ENCODE results near the gene SF3B2. TPM values are rescaled to one million over a fixed set of nuclear protein-coding genes. Genes with fewer than 3 reads are reported as not detected.

The SF3B2 gene
- total and polyA plus RNA-seq, 2 experiments from 2014 or later: 120 to 155 TPM

DNA sequence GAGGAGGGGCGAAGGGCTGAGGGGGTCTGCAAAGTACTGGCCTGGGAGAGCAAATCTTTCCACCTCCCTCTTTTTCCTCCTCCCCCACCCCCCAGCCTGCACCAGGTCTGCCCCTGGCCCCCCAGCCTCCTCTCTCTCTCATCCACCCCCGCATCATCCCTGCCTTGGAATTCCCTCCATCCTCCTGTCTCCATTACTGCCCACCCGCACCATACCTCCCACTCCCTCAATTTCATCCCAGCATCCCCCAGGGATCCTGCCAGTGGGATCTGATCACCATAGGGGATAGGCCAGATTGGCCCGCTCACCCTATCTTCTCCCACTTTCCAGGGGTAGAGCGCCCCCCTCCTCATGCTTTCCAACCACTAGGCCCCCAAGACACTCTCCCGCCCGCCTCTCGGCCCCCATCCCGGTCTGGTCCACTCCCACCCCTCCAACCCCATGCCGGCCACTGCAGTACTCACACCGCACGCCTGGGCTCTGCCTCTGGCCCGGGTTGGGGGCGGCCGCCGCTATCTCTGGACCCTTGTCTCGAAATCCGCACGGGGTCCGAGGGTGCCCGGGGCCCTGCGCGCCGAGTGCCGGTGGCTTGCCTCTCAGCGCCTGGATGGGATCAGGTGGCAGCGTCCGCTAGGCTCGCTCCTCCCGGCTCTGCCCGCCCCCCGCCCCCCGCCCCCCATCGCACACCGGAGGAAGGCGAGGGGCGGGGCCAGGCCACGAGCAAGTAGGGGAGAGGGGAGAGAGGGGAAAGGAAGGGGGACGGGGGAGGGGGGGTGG, 3.4 kb upstream of the SF3B2 start, which contains the start of gene GAL3ST3:
TSS of gene GAL3ST3 (minus strand) at position 615 of the 777 bp plus-strand sequence. CDS start 3,746 bp downstream, outside the sequence.
- Histone ChIP-seq H2AFZ (peak within 1 kb of the TSS; percentile 52), H3K27ac (no peak within 1 kb of the TSS), H3K9me3 (ENCODE audit: low read depth) (no peaks in the 10 kb centered on the region), H3K4me1 (ENCODE audit: insufficient read depth) (peaks cover 22% of the 10 kb centered on the region), H3K4me3 (no peak within 1 kb of the TSS), H3K79me2 (peaks cover 14% of the 10 kb centered on the region), H3K27me3 (no peaks in the 10 kb centered on the region), H4K20me1 (ENCODE audit: insufficient read depth, poor library complexity, severe bottlenecking) (peaks cover 5% of the 10 kb centered on the region), H3K4me2 (peak within 1 kb of the TSS; percentile 91), H3K36me3 (replicated peaks; ENCODE audit: insufficient read depth, low read depth) (no peaks in the 10 kb centered on the region), H3K9me2 (replicated peaks; ENCODE audit: insufficient read depth) (no peaks in the 10 kb centered on the region)
- TF ChIP-seq EZH2 (IDR thresholded peaks at IDR 0.05; ENCODE audit: borderline replicate concordance): no peak
- no peak for TF ChIP-seq EZH2phosphoT487 (IDR thresholded peaks at IDR 0.05; ENCODE audit: low read depth, severe bottlenecking, unreplicated experiment)
- TF ChIP-seq, protein P1, sequence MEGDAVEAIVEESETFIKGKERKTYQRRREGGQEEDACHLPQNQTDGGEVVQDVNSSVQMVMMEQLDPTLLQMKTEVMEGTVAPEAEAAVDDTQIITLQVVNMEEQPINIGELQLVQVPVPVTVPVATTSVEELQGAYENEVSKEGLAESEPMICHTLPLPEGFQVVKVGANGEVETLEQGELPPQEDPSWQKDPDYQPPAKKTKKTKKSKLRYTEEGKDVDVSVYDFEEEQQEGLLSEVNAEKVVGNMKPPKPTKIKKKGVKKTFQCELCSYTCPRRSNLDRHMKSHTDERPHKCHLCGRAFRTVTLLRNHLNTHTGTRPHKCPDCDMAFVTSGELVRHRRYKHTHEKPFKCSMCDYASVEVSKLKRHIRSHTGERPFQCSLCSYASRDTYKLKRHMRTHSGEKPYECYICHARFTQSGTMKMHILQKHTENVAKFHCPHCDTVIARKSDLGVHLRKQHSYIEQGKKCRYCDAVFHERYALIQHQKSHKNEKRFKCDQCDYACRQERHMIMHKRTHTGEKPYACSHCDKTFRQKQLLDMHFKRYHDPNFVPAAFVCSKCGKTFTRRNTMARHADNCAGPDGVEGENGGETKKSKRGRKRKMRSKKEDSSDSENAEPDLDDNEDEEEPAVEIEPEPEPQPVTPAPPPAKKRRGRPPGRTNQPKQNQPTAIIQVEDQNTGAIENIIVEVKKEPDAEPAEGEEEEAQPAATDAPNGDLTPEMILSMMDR (IDR thresholded peaks at IDR 0.05; ENCODE audit: poor library complexity): no peak
- whole genome bisulfite sequencing (ENCODE audit: low lambda C conversion rate, missing lambda C conversion rate): 23% methylated on average over 12 of the region's 39 CpGs
- DNase-seq (ENCODE audit: low spot score): peak; percentile 49

- peaks cover 5% of the 10 kb centered on the region for H4K20me1 ChIP-seq (ENCODE audit: insufficient read depth, poor library complexity, severe bottlenecking)
- H3K4me3 ChIP-seq: no peak overlapping the region
- H3K79me2 ChIP-seq: peaks cover 34% of the 10 kb centered on the region
- peak overlapping the region; percentile 80 for H3K4me2 ChIP-seq
- H3K36me3 ChIP-seq (replicated peaks; ENCODE audit: insufficient read depth, low read depth): no peaks in the 10 kb centered on the region
- peak overlapping the region; percentile 90 for H3K27ac ChIP-seq
- no peak for DNase-seq (ENCODE audit: low spot score)
- peak overlapping the region; percentile 57 for H2AFZ ChIP-seq
- no peaks in the 10 kb centered on the region for H3K9me3 ChIP-seq (ENCODE audit: low read depth)
- H3K27me3 ChIP-seq: no peaks in the 10 kb centered on the region
- TF ChIP-seq EZH2 (IDR thresholded peaks at IDR 0.05; ENCODE audit: borderline replicate concordance): no peak
- TF ChIP-seq EZH2phosphoT487 (IDR thresholded peaks at IDR 0.05; ENCODE audit: low read depth, severe bottlenecking, unreplicated experiment): no peak
- TF ChIP-seq, protein P1 (IDR thresholded peaks at IDR 0.05; ENCODE audit: poor library complexity): no peak
- peaks cover 22% of the 10 kb centered on the region for H3K4me1 ChIP-seq (ENCODE audit: insufficient read depth)
- WGBS (ENCODE audit: low lambda C conversion rate, missing lambda C conversion rate): 81% methylated on average over 5 of the region's 5 CpGs
- H3K9me2 ChIP-seq (replicated peaks; ENCODE audit: insufficient read depth): no peaks in the 10 kb centered on the region
Measured at GRCh38 chr11:66050581-66051231, 1.5 kb upstream of the SF3B2 start.

DNA sequence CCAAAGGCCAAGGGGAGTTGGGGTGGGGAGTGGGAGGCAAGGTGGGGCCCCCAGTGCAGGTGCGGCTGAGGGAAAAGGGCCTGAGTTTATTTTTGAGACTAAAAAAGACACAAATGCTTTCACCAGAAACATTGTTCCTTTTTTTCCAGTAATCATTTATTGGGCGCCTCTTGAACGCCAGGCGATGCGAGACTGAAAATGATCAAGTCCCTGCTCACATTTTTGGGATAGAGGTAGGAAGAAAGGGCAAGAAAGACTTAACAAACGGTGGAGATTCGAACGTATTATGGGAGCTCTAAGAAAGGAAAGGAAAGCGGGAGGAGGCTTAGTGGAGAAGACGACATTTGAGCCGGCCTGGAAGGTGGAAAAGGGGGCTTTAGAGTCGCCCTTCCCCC, 796 bp upstream of the SF3B2 start:
- Histone ChIP-seq H3K4me3 (peak overlapping the region; percentile 39), H2AFZ (peak overlapping the region; percentile 57), H3K4me1 (ENCODE audit: insufficient read depth) (peaks cover 22% of the 10 kb centered on the region), H3K9me3 (ENCODE audit: low read depth) (no peaks in the 10 kb centered on the region), H4K20me1 (ENCODE audit: insufficient read depth, poor library complexity, severe bottlenecking) (peaks cover 5% of the 10 kb centered on the region), H3K27ac (peak overlapping the region; percentile 90), H3K4me2 (peak overlapping the region; percentile 80), H3K9me2 (replicated peaks; ENCODE audit: insufficient read depth) (no peaks in the 10 kb centered on the region), H3K27me3 (no peaks in the 10 kb centered on the region), H3K36me3 (replicated peaks; ENCODE audit: insufficient read depth, low read depth) (no peaks in the 10 kb centered on the region), H3K79me2 (peaks cover 39% of the 10 kb centered on the region)
- WGBS (ENCODE audit: low lambda C conversion rate, missing lambda C conversion rate): 36% methylated on average over 12 of the region's 12 CpGs
- TF ChIP-seq EZH2 (IDR thresholded peaks at IDR 0.05; ENCODE audit: borderline replicate concordance) (no peak), EZH2phosphoT487 (IDR thresholded peaks at IDR 0.05; ENCODE audit: low read depth, severe bottlenecking, unreplicated experiment) (no peak)
- TF ChIP-seq, protein P1 (IDR thresholded peaks at IDR 0.05; ENCODE audit: poor library complexity): no peak
- no peak for DNase-seq (ENCODE audit: low spot score)
